IMR-90 (cell line): ENCODE results near the gene DHRS7B.

ENCODE experiments used
- BHLHE40 ChIP-seq: fragments of 150-350 bp; IDR thresholded peaks from 2 replicates; pipeline ENCODE4 v1.6.1; 2016; ENCODE audit warnings: mild to moderate bottlenecking, low read depth, low read length
- MAFK ChIP-seq: IDR thresholded peaks from 2 replicates; pipeline ENCODE4 v1.6.1; 2012; ENCODE audit warnings: low read depth, low read length, improper control_type of control experiment
- MXI1 ChIP-seq: IDR thresholded peaks from 2 replicates; pipeline ENCODE4 v1.6.1; 2012; ENCODE audit warnings: low read depth, mild to moderate bottlenecking, low read length, moderate library complexity, borderline replicate concordance
- POLR2A ChIP-seq: IDR thresholded peaks from 2 replicates; pipeline ENCODE4 v1.6.1; 2012; ENCODE audit warnings: mild to moderate bottlenecking, low read depth, low read length
- RAD21 ChIP-seq: IDR thresholded peaks from 2 replicates; pipeline ENCODE4 v1.6.1; 2012; ENCODE audit warnings: low read length, improper control_type of control experiment
- RCOR1 ChIP-seq: IDR thresholded peaks from 2 replicates; pipeline ENCODE4 v1.6.1; 2012; ENCODE audit warnings: mild to moderate bottlenecking, low read length, improper control_type of control experiment; ENCODE audit not compliant: insufficient replicate concordance
- SMC3 ChIP-seq: fragments of 150-350 bp; IDR thresholded peaks from 2 replicates; pipeline ENCODE4 v1.6.1; 2016; ENCODE audit warnings: low read depth, mild to moderate bottlenecking, antibody characterized with exemption, low read length, moderate library complexity
- TF ChIP-seq, protein P1 (sequence below): fragments of 150-350 bp; IDR thresholded peaks from 2 replicates; pipeline ENCODE4 v1.6.1; 2016; ENCODE audit warnings: low read depth, mild to moderate bottlenecking, low read length, moderate library complexity, borderline replicate concordance
- TF ChIP-seq, protein P2 (sequence below): conservative IDR thresholded peaks from 2 replicates; pipeline ENCODE4 v1.5.1; 2012; ENCODE audit warnings: mild to moderate bottlenecking, low read depth, low read length, improper control_type of control experiment

DNA sequence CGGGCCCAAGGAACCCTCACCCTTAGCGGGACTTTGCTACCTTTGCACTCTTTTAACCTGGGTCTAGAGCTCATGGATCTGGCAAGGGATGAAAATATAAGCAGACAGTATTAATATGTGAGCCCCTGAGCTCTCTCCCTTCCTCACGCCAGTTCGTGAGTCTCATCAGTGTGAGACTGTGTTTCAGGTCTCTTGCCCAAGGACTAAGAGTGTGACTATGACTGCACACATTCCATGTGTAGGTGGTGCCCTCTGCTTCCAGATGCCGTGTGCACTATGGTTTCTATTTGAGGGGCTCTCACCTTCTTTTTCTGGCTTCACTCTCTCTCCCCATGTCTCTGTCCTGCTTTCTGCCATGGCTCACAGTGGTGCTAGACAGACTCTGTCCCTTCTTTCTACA is 40.5 kb downstream of the DHRS7B start:
- no peak for TF ChIP-seq SMC3
- TF ChIP-seq, protein P1, sequence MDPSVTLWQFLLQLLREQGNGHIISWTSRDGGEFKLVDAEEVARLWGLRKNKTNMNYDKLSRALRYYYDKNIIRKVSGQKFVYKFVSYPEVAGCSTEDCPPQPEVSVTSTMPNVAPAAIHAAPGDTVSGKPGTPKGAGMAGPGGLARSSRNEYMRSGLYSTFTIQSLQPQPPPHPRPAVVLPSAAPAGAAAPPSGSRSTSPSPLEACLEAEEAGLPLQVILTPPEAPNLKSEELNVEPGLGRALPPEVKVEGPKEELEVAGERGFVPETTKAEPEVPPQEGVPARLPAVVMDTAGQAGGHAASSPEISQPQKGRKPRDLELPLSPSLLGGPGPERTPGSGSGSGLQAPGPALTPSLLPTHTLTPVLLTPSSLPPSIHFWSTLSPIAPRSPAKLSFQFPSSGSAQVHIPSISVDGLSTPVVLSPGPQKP = no peak
- TF ChIP-seq, protein P2, sequence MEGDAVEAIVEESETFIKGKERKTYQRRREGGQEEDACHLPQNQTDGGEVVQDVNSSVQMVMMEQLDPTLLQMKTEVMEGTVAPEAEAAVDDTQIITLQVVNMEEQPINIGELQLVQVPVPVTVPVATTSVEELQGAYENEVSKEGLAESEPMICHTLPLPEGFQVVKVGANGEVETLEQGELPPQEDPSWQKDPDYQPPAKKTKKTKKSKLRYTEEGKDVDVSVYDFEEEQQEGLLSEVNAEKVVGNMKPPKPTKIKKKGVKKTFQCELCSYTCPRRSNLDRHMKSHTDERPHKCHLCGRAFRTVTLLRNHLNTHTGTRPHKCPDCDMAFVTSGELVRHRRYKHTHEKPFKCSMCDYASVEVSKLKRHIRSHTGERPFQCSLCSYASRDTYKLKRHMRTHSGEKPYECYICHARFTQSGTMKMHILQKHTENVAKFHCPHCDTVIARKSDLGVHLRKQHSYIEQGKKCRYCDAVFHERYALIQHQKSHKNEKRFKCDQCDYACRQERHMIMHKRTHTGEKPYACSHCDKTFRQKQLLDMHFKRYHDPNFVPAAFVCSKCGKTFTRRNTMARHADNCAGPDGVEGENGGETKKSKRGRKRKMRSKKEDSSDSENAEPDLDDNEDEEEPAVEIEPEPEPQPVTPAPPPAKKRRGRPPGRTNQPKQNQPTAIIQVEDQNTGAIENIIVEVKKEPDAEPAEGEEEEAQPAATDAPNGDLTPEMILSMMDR = no peak
- no peak for TF ChIP-seq RCOR1
- no peak for TF ChIP-seq RAD21
- no peak for TF ChIP-seq MAFK
- TF ChIP-seq POLR2A = no peak
- TF ChIP-seq BHLHE40 = no peak
- no peak for TF ChIP-seq MXI1
